TTC549 (cell line): ENCODE measurements around the gene EVC2.

Experiments used
- FAIRE-seq: peaks from 2 replicates; lab custom pipeline; 2012; peaks lifted over from hg19 to GRCh38; lab: Jason Lieb, UNC

EVC2 gene

DNA sequence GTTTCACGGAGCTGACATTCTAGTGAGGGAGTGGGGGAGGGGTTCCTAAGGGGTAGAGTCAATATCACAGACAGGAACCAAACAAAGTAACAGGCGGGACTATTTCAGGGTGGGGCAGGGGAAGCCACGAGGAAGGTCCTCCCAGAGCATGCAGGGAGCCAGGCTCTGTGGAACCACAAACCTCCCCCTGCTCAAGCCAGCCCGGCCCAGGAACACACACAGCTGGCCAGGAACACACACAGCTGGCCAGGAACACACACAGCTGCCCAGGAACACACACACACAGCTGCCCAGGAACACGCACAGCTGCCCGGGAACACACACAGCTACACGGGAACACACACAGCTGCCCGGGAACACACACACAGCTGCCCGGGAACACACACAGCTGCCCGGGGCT, 24.8 kb downstream of the EVC2 start:
- no peak for FAIRE-seq

- no peak for FAIRE-seq
These were observed 29.4 kb downstream of the EVC2 start for GRCh38 chr4:5678977-5679376.

DNA sequence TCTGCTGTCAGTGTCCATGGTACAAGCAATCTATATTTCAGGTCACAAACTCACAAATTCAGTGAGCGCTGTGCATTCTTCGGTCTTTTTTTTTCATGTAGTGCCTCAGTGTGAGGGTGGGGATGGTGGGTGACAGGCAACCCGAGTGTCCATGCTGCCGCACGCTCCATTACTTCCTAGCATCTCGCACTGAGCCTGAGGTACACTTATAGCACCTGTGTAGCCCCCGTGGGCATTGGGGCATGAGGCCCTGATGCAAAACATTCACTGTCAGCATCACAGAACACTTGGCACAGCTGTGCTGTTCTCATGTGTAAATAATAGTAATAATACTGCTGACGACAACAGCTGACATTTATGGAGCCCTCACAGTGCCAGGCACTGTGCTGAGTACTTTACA, 31.6 kb downstream of the EVC2 start:
- no peak for FAIRE-seq

DNA sequence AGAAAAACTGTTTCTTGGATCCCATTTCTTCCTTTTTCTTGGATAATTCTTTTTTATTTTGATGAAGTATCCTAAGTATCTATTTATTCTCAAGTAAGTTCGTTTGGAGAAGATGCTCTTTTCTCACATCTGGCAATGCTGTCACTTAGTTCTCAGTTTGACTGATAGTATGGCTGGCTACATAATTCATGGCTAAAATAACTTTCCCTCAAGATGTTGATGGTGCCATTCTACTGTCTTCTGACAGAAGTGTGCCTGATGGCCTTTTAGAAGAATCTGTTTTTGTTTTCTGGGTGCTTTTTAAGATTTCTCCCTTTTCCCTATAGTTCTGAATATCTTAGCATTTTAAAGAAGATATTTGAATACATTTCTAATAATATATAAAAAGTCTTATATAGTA, 41.6 kb downstream of the EVC2 start:
- FAIRE-seq, result no peak

GRCh38 chr4:5664778-5665177, 43.6 kb downstream of the EVC2 start:
- FAIRE-seq, result no peak

DNA sequence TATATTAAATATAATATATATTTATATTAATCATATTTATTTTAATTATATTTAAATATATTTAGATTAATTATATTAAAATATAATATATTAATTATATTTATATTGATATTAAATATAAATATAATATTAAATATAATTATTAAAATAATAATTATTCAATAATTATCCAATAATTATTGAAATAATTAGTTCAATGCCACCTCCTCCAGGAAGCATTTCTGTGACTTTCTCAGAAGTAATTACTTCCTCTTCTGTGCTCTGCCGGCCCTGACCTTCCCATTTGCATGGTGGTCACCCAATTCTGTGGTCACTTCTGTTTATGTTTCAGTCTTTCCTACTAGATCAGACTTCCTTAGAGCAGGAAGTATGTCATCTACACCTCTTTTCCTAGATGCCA, 45.8 kb downstream of the EVC2 start:
- no peak for FAIRE-seq

GRCh38 chr4:5661237-5661636, 47.1 kb downstream of the EVC2 start:
- FAIRE-seq, result no peak

- FAIRE-seq, result no peak
These were observed 48.2 kb downstream of the EVC2 start for GRCh38 chr4:5660185-5660584.

GRCh38 chr4:5658974-5659373, 49.4 kb downstream of the EVC2 start:
- no peak for FAIRE-seq

DNA sequence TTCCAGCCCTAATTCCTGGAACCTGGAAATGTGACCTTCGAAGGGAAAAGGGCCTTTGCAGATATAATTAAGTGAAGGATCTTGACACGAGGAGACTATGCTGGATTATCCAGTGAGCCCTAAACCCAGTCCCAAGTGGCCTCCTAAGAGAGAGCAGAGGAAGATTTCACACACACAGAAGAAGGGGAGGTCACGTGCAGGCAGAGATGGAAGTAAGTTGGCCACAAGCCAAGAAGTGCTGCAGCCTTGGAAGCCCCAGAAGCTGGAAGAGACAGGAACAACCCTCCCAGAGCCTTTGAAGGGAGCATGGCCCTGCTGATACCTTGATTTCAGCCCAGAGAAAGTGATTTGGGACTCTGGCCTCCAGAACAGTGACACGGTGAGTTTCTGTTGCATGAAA, 51.9 kb downstream of the EVC2 start:
- FAIRE-seq, result no peak

DNA sequence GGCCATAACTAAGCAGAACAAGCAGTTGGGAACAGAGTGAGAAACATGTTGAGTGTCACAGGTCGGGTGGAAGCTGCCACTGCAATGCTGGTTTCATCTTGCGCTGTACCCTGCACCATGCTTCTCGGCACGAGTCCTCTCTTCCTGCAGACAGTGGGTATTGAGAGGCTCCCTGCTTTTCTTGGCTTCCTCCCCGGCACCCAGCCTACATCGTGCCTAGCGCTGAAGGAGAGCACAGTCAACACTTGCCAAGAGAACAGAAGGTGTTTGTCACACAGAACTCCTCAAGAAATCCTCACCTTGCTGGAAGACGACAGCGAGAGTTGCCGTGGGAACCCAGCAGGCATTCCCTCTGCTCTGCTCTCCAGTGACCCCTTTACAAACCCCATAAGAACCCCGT, 53.6 kb downstream of the EVC2 start:
- FAIRE-seq, result no peak

- no peak for FAIRE-seq
These were observed 57.3 kb downstream of the EVC2 start for GRCh38 chr4:5651089-5651488.

- no peak for FAIRE-seq
These were observed 58.3 kb downstream of the EVC2 start for GRCh38 chr4:5650040-5650439.

- FAIRE-seq, result no peak
These were observed 61.0 kb downstream of the EVC2 start for GRCh38 chr4:5647351-5647750.

GRCh38 chr4:5640096-5640495, 68.3 kb downstream of the EVC2 start:
- FAIRE-seq, result no peak

DNA sequence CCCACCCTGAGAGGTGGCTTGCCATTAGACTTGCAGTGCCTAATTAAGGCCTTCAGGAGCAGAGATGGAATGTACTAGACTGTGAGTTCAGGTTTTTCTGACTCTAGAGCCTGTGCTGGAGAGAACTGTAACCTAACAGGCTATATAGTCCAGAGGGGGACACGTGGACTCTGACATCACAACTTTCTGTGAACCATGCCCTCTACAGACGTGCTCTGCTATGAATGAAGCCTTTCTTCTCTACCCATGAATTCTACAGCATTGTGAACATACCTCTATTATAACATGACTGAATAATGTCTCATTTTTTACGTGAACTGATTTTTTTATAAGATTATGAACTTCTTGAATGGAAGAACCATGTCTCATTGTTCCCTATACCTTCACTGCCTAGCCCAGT, 68.8 kb downstream of the EVC2 start:
- no peak for FAIRE-seq

DNA sequence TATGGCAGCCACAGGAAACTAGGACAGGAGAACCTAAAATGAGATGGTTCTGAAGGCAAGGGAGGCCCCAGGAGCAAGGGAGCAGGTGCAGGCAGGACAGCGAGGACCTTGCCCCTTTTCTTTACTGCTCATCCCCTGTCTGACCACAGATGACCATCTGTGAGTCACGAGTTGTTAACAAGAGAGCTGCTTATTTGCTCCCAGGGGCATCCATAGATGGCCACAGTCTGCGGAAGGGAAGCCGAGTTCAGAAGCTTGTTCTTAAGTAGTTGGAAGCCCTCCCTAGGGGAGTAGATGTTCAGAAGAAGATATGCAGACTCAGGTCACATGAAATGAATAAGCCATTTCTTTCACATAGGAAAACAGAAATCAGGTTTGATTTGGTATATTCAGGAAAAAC, 69.4 kb downstream of the EVC2 start:
- FAIRE-seq, result no peak

DNA sequence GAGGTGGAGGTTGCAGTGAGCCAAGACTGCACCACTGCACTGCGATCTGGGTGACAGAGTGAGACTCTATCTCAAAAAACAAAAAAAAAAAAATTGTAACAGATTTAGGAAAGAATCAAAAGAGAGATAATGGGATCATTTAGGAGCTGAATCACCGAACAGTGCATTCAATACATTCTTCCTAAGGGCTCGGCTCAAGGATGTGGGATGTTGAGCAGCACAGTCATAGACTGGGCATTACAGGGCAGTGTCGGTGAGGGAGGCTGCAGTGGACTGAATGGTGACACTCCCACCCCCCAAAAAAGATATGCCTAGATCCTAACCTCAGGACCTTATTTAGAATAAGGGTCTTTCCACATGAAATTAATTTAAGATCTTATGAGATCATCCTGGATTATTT, 70.0 kb downstream of the EVC2 start:
- FAIRE-seq, result no peak

DNA sequence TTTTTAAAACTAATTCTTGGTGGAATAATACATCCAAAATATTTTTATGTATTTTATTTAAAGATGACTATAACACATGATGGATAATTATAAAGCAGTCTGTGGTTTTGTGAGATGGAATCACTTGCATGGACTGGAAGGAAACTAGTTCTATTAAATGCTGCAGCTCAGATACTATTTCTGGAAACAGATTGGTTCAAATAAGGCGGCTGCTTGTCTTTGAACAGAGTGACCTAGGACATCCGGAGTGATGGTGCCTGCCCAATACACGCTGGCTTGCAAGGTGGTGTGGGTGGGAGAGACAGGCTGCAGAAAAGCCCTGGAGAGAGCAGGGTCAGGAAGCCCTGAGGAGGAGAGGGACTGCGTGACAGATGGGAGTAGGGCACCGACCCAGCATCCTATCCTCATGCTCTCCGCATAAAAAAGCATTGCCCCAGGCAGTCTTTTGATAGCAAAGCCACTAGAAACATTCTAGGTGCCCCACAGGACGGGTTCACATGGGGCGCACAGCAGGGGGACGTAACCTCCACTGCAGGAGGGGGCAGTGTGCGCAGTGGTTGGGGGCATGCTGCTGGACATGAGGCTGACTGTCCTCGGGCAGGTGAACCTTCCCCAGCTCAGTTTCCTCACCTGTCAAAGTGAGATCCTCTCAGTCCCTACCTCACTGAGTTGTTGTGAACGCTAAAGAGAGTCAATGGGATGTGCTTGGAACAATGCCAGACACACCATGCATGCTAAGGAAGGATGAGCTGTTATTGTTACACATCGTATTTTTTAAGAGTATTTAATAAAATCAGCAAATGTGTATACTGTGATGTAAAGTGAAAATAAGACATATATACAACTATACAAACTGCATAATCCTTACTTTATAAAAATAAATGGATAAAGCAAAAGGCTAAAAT, 71.3 kb downstream of the EVC2 start:
- FAIRE-seq, result no peak

GRCh38 chr4:5635826-5636195, 72.5 kb downstream of the EVC2 start:
- no peak for FAIRE-seq

GRCh38 chr4:5632571-5632970, 75.8 kb downstream of the EVC2 start:
- FAIRE-seq, result no peak

DNA sequence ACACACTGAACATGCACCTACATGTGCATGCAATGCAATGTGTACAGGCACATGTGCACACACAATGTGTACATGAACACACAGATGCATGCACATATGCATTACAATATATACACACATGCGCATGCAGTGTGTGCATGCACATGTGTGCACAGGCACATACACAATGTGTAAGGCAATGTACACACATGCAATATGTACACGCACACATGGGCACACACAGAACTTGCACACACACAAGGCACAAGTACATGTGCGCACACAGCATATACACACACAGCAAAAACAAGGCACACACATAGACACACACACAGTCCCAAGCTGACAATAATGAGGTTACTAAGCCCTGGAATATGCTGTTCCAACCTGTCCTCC, 76.3 kb downstream of the EVC2 start:
- no peak for FAIRE-seq

- no peak for FAIRE-seq
These were observed 76.8 kb downstream of the EVC2 start for GRCh38 chr4:5631352-5632065.

DNA sequence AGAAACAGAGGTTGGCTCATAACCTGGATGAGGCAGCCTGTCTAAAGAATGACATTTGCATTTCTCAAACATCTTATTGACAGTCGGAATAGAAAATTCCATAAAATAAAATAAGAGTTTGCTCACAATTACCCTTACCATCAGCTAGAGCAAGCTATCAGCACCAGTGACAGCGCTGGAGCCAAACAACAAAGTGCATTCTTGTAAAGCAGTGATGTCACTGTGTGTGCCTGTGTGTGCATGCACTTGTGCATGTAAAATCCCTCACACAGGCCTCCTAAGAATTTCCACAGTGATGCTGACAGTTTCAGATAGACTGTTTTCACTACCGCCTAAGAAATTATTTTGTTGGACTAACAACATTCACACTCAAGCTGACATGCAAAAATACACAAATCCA, 77.6 kb downstream of the EVC2 start:
- FAIRE-seq, result no peak
